Stimulated activated CD8-positive, alpha-beta memory T cell treated with anti-CD3 and anti-CD28 coated beads, Interleukin-15, amount 100 ng/mL, for 4 hours (primary cell): ENCODE measurements around the gene DAPP1.
"Not testable (repeated sequence)": the region's sequence is repeated elsewhere in the genome, so short reads cannot be mapped to it uniquely, and the experiment has no call there.

Experiments
- DNase-seq, 2 donors: peaks; one replicate each; pipeline ENCODE4 v3.0.0-alpha.2; 2020; ENCODE audit warnings: low read depth in 2 of 2

DAPP1 gene

GRCh38 chr4:99824070-99824599 lies 7.5 kb downstream of the DAPP1 start:
- no peak for DNase-seq

DNA sequence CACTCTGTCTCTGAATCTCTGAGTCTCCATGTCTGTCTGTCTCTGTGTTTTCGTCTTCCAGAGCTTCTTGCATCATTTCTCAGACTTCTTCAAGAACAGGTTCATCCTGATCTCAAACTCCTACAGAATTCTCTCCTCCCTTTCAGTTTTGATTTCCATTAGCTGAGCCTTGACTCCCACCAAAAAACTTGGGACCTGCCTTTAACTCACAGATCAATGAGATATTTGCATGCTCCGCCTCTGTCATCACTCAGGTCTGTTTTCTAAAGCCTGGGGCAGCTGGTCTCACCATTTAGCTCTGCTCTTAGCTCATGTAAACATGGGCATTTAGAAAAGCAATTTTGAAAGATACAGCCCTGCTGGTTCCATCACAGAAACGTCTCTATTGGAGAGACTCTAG lies 8.6 kb downstream of the DAPP1 start:
- no peak for DNase-seq

DNA sequence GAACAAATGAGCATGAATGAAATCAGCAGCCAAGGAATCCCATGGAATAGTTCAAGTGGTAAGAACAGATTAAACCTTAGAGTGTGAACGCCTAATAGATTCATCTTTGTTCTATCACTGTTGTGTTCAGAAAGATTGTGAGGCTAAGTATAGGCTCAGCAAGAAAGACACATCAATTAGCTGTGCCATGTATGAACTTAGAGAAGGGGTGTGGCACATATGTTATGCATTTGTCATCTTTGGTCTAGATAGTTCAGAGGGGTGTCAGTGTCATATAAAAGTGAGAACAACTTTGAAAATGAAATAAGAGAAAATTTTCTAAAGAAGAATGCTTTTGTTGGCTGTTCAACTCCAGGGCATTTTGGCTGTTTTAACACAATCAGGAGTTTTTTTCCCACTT lies 9.4 kb downstream of the DAPP1 start:
- no peak for DNase-seq

DNA sequence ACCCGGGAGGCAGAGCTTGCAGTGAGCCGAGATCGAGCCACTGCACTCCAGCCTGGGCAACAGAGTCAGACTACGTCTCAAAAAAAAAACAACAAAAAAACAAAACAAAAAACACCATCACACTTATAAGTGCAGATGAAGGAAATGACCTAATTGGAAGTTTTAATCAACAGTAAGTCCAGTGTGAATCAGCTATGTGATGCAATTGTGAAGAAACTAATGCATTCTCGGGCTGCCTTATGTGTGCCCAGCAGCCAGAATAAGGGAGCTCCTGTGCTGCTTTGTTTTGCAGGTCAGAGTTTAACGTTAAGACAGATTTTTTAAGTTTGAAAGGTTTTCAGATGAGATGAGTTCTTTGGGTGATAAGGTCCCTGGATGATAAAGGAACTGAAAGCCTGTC lies 10.8 kb downstream of the DAPP1 start:
- no peak for DNase-seq

DNA sequence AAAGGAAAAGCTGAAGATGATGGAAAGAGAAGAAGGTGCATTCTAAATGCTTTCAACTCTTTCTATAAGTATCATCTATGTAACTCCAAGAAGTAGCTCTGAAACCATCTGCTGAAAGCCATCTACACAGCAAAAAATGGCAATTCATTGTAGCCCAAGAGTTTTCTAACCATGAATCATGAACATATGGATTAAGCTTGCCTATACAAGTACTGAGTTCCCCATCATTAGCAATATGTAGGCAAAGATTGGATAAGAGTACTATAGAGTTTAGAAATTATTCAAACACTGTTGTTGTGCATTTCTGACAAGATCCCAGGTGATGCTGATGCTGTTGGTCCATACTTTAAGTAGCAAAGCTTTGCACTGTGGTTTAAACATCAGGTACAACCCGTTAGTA lies 11.2 kb downstream of the DAPP1 start:
- DNase-seq, result no peak

DNA sequence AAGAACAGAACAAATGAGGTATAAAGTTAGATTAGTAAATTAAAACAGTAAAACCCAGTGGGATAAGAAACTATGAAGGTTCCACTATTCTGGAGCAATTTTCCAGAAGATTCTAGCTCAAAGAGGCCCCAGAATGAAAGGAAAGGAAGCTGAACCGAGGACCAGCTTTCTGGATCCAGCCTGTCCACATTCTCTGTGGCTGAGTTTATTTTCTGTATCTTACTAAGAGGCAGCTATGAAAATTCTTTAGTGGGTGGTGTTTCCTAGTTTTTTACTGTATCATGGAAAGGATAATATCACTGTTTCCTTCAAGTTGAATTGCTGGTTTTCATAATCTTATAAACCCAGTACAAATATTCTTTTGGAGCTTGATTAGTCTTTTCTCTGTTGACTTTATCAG lies 11.8 kb downstream of the DAPP1 start:
- no peak for DNase-seq

- not testable (repeated sequence) for DNase-seq
These were observed 13.4 kb downstream of the DAPP1 start for GRCh38 chr4:99830051-99830450.

GRCh38 chr4:99832321-99832720 lies 15.7 kb downstream of the DAPP1 start:
- DNase-seq, result no peak

- DNase-seq, result no peak
These were observed 16.1 kb downstream of the DAPP1 start for GRCh38 chr4:99832758-99833157.

- no peak for DNase-seq
These were observed 17.1 kb downstream of the DAPP1 start for GRCh38 chr4:99833756-99834155.

DNA sequence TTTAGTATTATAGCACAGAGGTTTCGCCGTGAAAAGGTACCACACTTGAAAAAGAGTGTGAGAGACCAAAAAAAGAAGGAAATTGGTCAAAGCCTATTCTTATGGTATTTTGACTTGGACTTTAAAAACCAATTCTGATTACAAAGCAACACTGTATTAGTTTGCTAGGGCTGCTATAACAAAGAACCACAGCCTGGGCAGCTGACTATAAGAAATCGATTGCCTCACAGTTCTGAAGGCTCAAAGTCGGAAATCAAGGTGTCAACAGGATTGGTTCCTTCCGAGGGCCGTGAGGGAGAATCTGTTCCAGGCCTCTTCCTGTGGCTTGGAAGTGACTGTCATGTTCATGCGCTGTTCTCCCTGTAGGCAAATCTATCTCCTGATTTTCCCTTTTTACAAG lies 17.9 kb downstream of the DAPP1 start:
- DNase-seq, result no peak

- DNase-seq, result no peak
These were observed 19.3 kb downstream of the DAPP1 start for GRCh38 chr4:99835942-99836341.

DNA sequence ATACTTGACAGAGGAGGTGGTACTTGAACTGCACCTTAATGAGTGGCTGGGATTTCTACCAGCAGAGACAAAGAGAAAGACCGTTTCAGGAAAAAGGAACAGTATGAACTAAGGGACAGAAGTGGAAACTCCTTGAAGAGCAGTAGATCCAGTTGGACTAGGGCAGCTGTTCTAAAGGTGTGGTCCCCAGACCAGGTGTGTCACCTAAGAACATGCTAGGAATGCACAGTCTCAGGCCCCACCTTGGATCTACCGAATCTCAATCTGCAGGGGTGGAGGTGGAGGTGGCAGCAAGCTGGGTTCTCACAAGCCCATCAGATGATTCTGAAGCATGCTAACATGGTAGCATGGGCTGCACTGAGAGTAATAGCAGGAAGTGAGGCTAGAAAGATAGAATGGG lies 22.3 kb downstream of the DAPP1 start:
- DNase-seq, result no peak

DNA sequence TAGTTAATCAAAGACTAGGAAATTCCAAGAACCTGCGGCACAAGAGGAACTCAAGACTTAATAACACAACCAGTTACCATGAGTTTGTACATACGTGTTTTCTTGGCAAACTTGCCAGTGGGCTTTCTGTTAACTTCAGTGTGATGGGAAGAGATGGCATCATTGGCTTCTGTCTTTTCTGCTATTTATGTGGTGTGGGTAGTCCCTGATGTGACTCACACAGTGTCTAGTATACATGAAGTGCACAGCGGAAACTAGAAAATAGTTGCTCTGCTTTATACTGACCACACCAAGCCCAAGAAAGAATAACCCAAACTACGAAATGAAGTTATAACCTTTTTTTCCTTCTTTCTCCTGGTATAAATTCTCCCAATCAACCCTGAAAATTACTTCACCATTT lies 24.5 kb downstream of the DAPP1 start:
- DNase-seq, result no peak

DNA sequence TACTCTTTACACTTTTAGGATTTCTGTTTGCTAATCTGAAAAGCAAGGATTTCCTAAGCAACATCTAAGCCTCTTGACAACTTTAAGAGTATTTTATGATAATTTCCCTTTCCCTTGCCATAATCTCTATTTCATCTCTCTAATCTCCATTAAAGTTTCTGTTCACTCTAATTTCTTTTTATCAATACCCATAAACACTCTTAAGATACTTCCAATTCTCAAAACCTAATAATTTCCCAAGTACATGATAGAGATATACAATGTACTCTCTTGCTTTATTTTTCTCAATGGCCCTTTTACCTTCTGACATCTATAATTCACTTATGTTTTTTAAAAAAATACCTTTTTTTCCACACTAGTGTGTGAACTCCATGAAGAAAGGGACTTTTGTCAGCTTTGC lies 26.8 kb downstream of the DAPP1 start:
- no peak for DNase-seq

DNA sequence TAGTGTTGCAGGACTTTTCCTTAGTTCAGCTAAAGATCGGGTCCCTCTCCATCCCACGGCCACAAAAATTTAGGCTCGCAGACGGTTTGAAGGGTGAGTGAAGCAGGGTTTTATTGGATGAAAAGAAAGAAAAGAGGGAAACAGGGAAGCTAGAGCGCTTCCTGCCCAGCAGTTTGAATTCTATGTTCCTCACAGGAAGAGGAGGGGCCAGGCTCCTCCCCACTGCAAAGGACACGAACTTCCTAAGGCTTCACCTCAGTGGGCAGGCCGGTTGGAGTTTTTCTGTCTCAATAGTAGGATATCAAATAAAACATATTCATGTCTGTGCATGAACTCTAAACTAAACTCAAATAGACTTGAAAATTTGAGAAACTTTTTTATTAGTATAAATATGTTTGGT lies 27.4 kb downstream of the DAPP1 start:
- no peak for DNase-seq

GRCh38 chr4:99845179-99845578 lies 28.6 kb downstream of the DAPP1 start:
- no peak for DNase-seq

- no peak for DNase-seq
These were observed 29.3 kb downstream of the DAPP1 start for GRCh38 chr4:99845708-99846469.

GRCh38 chr4:99846891-99847290 lies 30.3 kb downstream of the DAPP1 start:
- no peak for DNase-seq

GRCh38 chr4:99847362-99847976 lies 30.8 kb downstream of the DAPP1 start:
- no peak for DNase-seq

DNA sequence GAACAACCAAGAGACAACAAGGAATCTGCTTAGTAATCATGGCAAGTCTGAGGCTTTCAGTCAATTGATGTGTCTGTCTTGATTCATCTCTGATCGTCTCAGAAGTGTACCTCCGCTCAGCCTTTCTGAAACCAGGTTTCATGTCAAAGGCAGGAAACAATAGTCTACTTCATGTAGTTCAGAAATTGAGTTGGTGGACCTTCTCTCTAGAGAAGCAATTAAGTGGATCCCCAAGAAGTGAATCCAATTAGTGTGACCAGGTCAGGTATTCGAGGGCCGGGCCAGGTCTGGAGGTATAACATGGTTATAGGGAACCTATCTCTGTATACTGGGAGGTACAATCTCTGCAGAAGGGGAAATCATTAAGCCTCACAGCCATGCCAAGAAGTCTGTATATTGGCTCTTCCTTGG lies 32.0 kb downstream of the DAPP1 start:
- no peak for DNase-seq

DNA sequence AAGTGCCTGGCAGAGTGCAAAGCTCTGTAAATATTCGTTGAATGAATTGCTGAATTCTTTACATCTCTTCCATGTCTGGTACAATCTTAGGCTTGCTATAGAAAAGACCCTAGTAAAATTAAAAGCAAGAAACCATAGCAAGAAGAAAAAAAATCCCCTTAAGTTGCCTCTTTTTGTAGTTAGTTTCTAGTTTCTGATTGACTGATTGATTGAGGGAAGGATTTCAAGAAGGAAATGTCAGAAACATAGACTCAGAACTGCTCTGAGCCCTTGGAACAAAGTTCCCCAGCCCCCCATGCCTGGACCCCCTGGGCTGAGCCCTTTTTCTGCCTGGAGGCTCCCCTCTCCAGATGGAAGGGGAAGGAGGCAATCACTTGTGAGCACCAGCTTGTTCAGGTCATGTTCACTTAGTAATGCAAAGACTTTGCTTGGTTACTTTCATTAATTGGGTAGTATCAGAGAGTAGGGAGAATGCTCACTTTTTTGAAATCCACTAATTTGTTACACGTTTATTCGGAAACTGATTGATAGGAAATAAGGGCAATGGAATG lies 35.6 kb downstream of the DAPP1 start:
- no peak for DNase-seq

- no peak for DNase-seq
These were observed 36.6 kb downstream of the DAPP1 start for GRCh38 chr4:99853190-99853589.
